GM12878 (cell line): ENCODE data around the gene ANK2. TPM values are rescaled to one million over a fixed set of nuclear protein-coding genes. Genes with fewer than 3 reads are reported as not detected.

Experiments used
- ATAC-seq: fragments of 200-7000 bp; cut with Tn5 transposase; 3 replicates; pipeline ENCODE4 v1.9.1; 2020; ENCODE audit warnings: mild to moderate bottlenecking, moderate library complexity
- BruUV-seq: library from RNA; stranded (reverse); fragments of 400-500 nt; replicated peaks from 2 replicates; lab custom pipeline; 2021; lab: Mats Ljungman, UMichigan
- CTCF ChIA-PET: fragments of 300-600 bp; sonication (Branson Sonifier 250); formaldehyde crosslinking; extraction: SDS; loops from one replicate; lab custom pipeline; 2021; ENCODE audit warnings: inconsistent platforms; lab: Yijun Ruan, JAX
- POLR2A ChIA-PET: fragments of 350-600 bp; formaldehyde crosslinking; extraction: SDS; loops from one replicate; lab custom pipeline; 2021; ENCODE audit warnings: inconsistent platforms; lab: Charles Lee
- RAD21 ChIA-PET: fragments of 300-600 bp; sonication (Branson Sonifier 250); formaldehyde crosslinking; loops from one replicate; lab custom pipeline; 2023; ENCODE audit warnings: antibody characterized with exemption; ENCODE audit not compliant: unreplicated experiment; lab: Charles Lee
- SMC1A ChIA-PET: fragments of 300-600 bp; sonication (Branson Sonifier 250); formaldehyde crosslinking; loops from one replicate; lab custom pipeline; 2023; ENCODE audit not compliant: unreplicated experiment, uncharacterized antibody; lab: Charles Lee
- DNase-seq: peaks from one replicate; pipeline ENCODE4 v3.0.0-alpha.2; 2011; ENCODE audit warnings: low read depth, low spot score
- FAIRE-seq: peaks from 3 replicates; lab custom pipeline; 2011; peaks lifted over from hg19 to GRCh38; lab: Jason Lieb, UNC
- H2AFZ ChIP-seq: 2 replicates; pipeline ENCODE4 v1.6.0; 2011; ENCODE audit warnings: low read depth, low read length, control low read depth; ENCODE audit not compliant: control insufficient read depth
- H3K27ac ChIP-seq: 2 replicates; pipeline ENCODE4 v1.5.1; 2011; ENCODE audit warnings: control low read depth; ENCODE audit not compliant: control insufficient read depth, insufficient read depth
- H3K27me3 ChIP-seq, 2 experiments: replicated peaks in 1 of 2; 2 replicates each; pipeline versions ENCODE4 v1.6.0 to v1.6.1; 2011; ENCODE audit warnings: low read length in 1 of 2; ENCODE audit not compliant: control insufficient read depth in 2 of 2, insufficient read depth in 2 of 2
- H3K36me3 ChIP-seq, 2 experiments: 2 replicates each; pipeline ENCODE4 v1.5.1; 2011; ENCODE audit warnings: low read length in 1 of 2; ENCODE audit not compliant: control insufficient read depth in 2 of 2, insufficient read depth in 2 of 2
- H3K4me1 ChIP-seq: 2 replicates; pipeline ENCODE4 v1.6.1; 2011; ENCODE audit warnings: mild to moderate bottlenecking, low read length, moderate library complexity, mixed read lengths; ENCODE audit not compliant: control insufficient read depth, insufficient read depth
- H3K4me2 ChIP-seq: 2 replicates; pipeline ENCODE4 v1.6.0; 2011; ENCODE audit warnings: control low read depth; ENCODE audit not compliant: control insufficient read depth, insufficient read depth
- H3K4me3 ChIP-seq: fragments of 200-600 bp; sonication (generic); 2 replicates; pipeline ENCODE4 v1.5.1; 2016
- H3K79me2 ChIP-seq: 2 replicates; pipeline ENCODE4 v1.6.0; 2011; ENCODE audit warnings: low read length; ENCODE audit not compliant: control insufficient read depth, insufficient read depth
- H3K9ac ChIP-seq: 2 replicates; pipeline ENCODE4 v1.8.0; 2011; ENCODE audit warnings: low read length, control low read depth, mixed read lengths; ENCODE audit not compliant: control insufficient read depth, insufficient read depth
- H3K9me3 ChIP-seq: replicated peaks from 3 replicates; pipeline ENCODE4 v1.5.1; 2011; ENCODE audit warnings: mild to moderate bottlenecking, low read length; ENCODE audit not compliant: control insufficient read depth, insufficient read depth
- H4K20me1 ChIP-seq: 2 replicates; pipeline ENCODE4 v1.6.0; 2011; ENCODE audit not compliant: control insufficient read depth, insufficient read depth
- CHD4 ChIP-seq: fragments of 200-600 bp; sonication (generic); IDR thresholded peaks from 2 replicates; pipeline ENCODE4 v1.6.1; 2016; ENCODE audit warnings: mild to moderate bottlenecking
- JUNB ChIP-seq: IDR thresholded peaks from 2 replicates; pipeline ENCODE4 v1.6.1; 2016; ENCODE audit warnings: antibody characterized with exemption, mild to moderate bottlenecking
- JUND ChIP-seq: IDR thresholded peaks from 2 replicates; pipeline ENCODE4 v1.6.1; 2012; ENCODE audit warnings: low read depth, mild to moderate bottlenecking, low read length, improper control_type of control experiment, moderate library complexity
- NR2F1 ChIP-seq: fragments of 450-650 bp; conservative IDR thresholded peaks from 2 replicates; pipeline ENCODE4 v1.6.1; 2017; ENCODE audit warnings: mild to moderate bottlenecking
- SPI1 ChIP-seq: IDR thresholded peaks from 2 replicates; pipeline ENCODE4 v1.6.1; 2011; ENCODE audit warnings: low read depth, mild to moderate bottlenecking, low read length, moderate library complexity, borderline replicate concordance; ENCODE audit not compliant: insufficient read depth
- STAT1 ChIP-seq: fragments of 450-650 bp; conservative IDR thresholded peaks from 2 replicates; pipeline ENCODE4 v1.6.1; 2014; ENCODE audit warnings: antibody characterized with exemption, mild to moderate bottlenecking
- TBL1XR1 ChIP-seq: IDR thresholded peaks from 2 replicates; pipeline ENCODE4 v1.6.1; 2012; ENCODE audit warnings: low read depth, low read length, improper control_type of control experiment
- WRNIP1 ChIP-seq: IDR thresholded peaks from 2 replicates; pipeline ENCODE4 v1.6.1; 2011; ENCODE audit warnings: low read depth, low read length, improper control_type of control experiment, borderline replicate concordance
- ZNF384 ChIP-seq: IDR thresholded peaks from 2 replicates; pipeline ENCODE4 v1.6.1; 2012; ENCODE audit warnings: low read depth, mild to moderate bottlenecking, low read length, improper control_type of control experiment, borderline replicate concordance
- ZNF622 ChIP-seq: fragments of 450-650 bp; IDR thresholded peaks from 2 replicates; pipeline ENCODE4 v1.6.1; 2017; ENCODE audit warnings: mild to moderate bottlenecking, inconsistent platforms
- WGBS: methylation state at CpG from one replicate; pipeline ENCODE4 v1.1.6; 2016; ENCODE audit warnings: low lambda C conversion rate; ENCODE audit not compliant: insufficient replicate concordance, insufficient coverage; ENCODE audit errors: missing lambda C conversion rate; 5-methylcytosine and 5-hydroxymethylcytosine counted together
- in situ Hi-C: fragments of 300-500 bp; cut with MboI; formaldehyde crosslinking; loops from 9 replicates; pipeline ENCODE4 v1.14.3; 2018; ENCODE audit warnings: mixed read lengths
- intact Hi-C: fragments of 100-400 bp; cut with micrococcal nuclease; formaldehyde crosslinking; loops from one replicate; pipeline ENCODE4 v1.14.2; 2022; ENCODE audit not compliant: unreplicated experiment
- polyA plus RNA-seq, 11 experiments: library from polyadenylated mRNA; depleted of rRNA in 4 of 11; unstranded in 6 of 11; stranded (reverse) in 5 of 11; fragments of >200 nt; fragmentation: Nextera tagmentation in 4 of 11; fragmentation: Illumina TruSeq in 1 of 11; extraction: Ambion mirVana in 4 of 11; extraction: Trizol in 1 of 11; gene quantifications; 1 replicate in 1 of 11; 2 replicates in 10 of 11; pipeline versions ENCODE4 v1.2.1 to v1.2.3, GENCODE V29; 2011 to 2016; ENCODE audit warnings: inconsistent platforms in 2 of 11, missing spikeins in 2 of 11, low read depth in 1 of 11
- total RNA-seq, 4 experiments: library from RNA; depleted of rRNA in 3 of 4; stranded (reverse); fragments of >200 nt in 3 of 4; fragmentation: Illumina TruSeq in 1 of 4; extraction: Trizol in 1 of 4; gene quantifications; 2 replicates each; pipeline versions ENCODE4 v1.2.1 to v1.2.3, GENCODE V29; 2013 to 2021
- TF ChIP-seq, protein P1 (sequence below): fragments of 450-650 bp; formaldehyde crosslinking; IDR thresholded peaks from 2 replicates; pipeline ENCODE4 v1.4.0; 2022; ENCODE audit warnings: mild to moderate bottlenecking, moderate library complexity
- TF ChIP-seq, protein P2 (sequence below): fragments of 450-650 bp; conservative IDR thresholded peaks from 2 replicates; pipeline ENCODE4 v1.6.1; 2017; ENCODE audit warnings: mild to moderate bottlenecking, moderate library complexity
- TF ChIP-seq, protein P3 (sequence below): IDR thresholded peaks from 2 replicates; pipeline ENCODE4 v1.6.1; 2012; ENCODE audit warnings: low read depth, low read length, improper control_type of control experiment

ANK2 gene
- total and polyA plus RNA-seq, 10 of the 15 experiments (the other 5 are each of a cell fraction or from before 2014, with no cell fraction given) = 1.6 to 13.0 (median 4.1) TPM

DNA sequence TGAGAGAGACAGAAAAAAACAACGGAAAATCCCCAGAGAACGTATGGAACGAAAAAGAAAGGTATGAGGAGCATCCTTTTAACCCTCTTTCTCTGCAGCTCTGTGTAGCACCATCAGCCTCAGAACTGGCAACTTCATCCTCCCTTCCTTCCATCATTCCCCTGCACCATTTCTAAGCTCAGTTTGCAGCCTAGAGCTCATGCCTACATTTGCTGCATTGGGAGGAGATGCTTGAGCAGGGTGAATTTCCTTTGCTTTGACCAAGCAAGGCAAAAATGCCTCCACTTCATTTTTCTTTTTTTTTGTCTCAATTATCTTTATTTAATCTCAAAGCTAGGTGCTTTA, 67.9 kb downstream of the ANK2 start:
- Histone ChIP-seq H4K20me1 (no peaks in the 10 kb centered on the region), H3K4me3 (no peak overlapping the region), H2AFZ (no peak overlapping the region), H3K36me3 (no peaks in the 10 kb centered on the region), H3K79me2 (no peaks in the 10 kb centered on the region), H3K27ac (no peak overlapping the region), H3K9me3 (no peaks in the 10 kb centered on the region), H3K9ac (no peak overlapping the region), H3K4me1 (no peaks in the 10 kb centered on the region), H3K27me3 (no peaks in the 10 kb centered on the region), H3K4me2 (no peak overlapping the region)
- FAIRE-seq (no peak), DNase-seq (no peak), ATAC-seq (no peak)
- intact Hi-C loops = no loop called here
- WGBS = 79% methylated on average over 3 of the region's 3 CpGs
- ChIA-PET RAD21 (no interaction called here), SMC1A (no interaction called here), POLR2A (no interaction called here), CTCF (no interaction called here)
- in situ Hi-C loops = no loop called here
- BruUV-seq = no TSS peak
- TF ChIP-seq CHD4 (no peak), SPI1 (no peak), ZNF384 (no peak), STAT1 (no peak), ZNF622 (no peak), JUNB (no peak), JUND (no peak), TBL1XR1 (no peak), NR2F1 (no peak), WRNIP1 (no peak)
- TF ChIP-seq, protein P1, sequence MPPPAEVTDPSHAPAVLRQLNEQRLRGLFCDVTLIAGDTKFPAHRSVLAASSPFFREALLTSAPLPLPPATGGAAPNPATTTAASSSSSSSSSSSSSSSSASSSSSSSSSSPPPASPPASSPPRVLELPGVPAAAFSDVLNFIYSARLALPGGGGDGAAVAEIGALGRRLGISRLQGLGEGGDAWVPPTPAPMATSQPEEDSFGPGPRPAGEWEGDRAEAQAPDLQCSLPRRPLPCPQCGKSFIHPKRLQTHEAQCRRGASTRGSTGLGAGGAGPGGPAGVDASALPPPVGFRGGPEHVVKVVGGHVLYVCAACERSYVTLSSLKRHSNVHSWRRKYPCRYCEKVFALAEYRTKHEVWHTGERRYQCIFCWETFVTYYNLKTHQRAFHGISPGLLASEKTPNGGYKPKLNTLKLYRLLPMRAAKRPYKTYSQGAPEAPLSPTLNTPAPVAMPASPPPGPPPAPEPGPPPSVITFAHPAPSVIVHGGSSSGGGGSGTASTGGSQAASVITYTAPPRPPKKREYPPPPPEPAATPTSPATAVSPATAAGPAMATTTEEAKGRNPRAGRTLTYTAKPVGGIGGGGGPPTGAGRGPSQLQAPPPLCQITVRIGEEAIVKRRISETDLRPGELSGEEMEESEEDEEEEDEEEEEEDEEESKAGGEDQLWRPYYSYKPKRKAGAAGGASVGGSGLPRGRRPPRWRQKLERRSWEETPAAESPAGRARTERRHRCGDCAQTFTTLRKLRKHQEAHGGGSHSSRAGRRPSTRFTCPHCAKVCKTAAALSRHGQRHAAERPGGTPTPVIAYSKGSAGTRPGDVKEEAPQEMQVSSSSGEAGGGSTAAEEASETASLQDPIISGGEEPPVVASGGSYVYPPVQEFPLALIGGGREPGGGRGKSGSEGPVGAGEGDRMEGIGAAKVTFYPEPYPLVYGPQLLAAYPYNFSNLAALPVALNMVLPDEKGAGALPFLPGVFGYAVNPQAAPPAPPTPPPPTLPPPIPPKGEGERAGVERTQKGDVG (CRISPR knock-in tag) = no peak
- TF ChIP-seq, protein P2, sequence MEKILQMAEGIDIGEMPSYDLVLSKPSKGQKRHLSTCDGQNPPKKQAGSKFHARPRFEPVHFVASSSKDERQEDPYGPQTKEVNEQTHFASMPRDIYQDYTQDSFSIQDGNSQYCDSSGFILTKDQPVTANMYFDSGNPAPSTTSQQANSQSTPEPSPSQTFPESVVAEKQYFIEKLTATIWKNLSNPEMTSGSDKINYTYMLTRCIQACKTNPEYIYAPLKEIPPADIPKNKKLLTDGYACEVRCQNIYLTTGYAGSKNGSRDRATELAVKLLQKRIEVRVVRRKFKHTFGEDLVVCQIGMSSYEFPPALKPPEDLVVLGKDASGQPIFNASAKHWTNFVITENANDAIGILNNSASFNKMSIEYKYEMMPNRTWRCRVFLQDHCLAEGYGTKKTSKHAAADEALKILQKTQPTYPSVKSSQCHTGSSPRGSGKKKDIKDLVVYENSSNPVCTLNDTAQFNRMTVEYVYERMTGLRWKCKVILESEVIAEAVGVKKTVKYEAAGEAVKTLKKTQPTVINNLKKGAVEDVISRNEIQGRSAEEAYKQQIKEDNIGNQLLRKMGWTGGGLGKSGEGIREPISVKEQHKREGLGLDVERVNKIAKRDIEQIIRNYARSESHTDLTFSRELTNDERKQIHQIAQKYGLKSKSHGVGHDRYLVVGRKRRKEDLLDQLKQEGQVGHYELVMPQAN = no peak
- TF ChIP-seq, protein P3, sequence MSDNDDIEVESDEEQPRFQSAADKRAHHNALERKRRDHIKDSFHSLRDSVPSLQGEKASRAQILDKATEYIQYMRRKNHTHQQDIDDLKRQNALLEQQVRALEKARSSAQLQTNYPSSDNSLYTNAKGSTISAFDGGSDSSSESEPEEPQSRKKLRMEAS = no peak
